IMR-90 (cell line): ENCODE results near the gene AKIRIN1. TPM values are rescaled to one million over a fixed set of nuclear protein-coding genes. Genes with fewer than 3 reads are reported as not detected.
A peak's percentile ranks its signal among the peaks of the same experiment; 100 is the strongest.

Experiments
- ATAC-seq: fragments of 200-7000 bp; cut with Tn5 transposase; 2 replicates; pipeline ENCODE4 v1.9.1; 2020; ENCODE audit warnings: low read depth, mild to moderate bottlenecking, moderate library complexity
- BruUV-seq: library from RNA; stranded (reverse); fragments of 400-500 nt; replicated peaks from 2 replicates; lab custom pipeline; 2021; lab: Mats Ljungman, UMichigan
- CTCF ChIA-PET: fragments of 300-600 bp; formaldehyde crosslinking; extraction: SDS; loops from one replicate; lab custom pipeline; 2021; ENCODE audit warnings: antibody characterized with exemption; lab: Yijun Ruan, JAX
- POLR2A ChIA-PET: fragments of 300-600 bp; sonication (Branson Sonifier 250); formaldehyde crosslinking; loops from one replicate; lab custom pipeline; 2022; ENCODE audit warnings: antibody characterized with exemption; ENCODE audit not compliant: unreplicated experiment; lab: Charles Lee
- DNase-seq: peaks from one replicate; pipeline ENCODE4 v3.0.0; 2013
- H2AFZ ChIP-seq: replicated peaks from 2 replicates; pipeline ENCODE3; 2013; ENCODE audit warnings: low read length, mild to moderate bottlenecking; ENCODE audit not compliant: poor library complexity
- H2AK5ac ChIP-seq: 2 replicates; pipeline ENCODE4 v1.6.1; 2013; ENCODE audit warnings: low read depth, low read length, inconsistent platforms
- H2AK9ac ChIP-seq: replicated peaks from 2 replicates; pipeline ENCODE3; 2013; ENCODE audit warnings: mild to moderate bottlenecking, low read depth, low read length, moderate library complexity; ENCODE audit not compliant: poor library complexity
- H2BK120ac ChIP-seq: 2 replicates; pipeline ENCODE4 v1.6.1; 2013; ENCODE audit warnings: low read depth, low read length, inconsistent platforms
- H2BK15ac ChIP-seq: 3 replicates; pipeline ENCODE4 v1.6.1; 2013; ENCODE audit warnings: low read depth, low read length, inconsistent platforms
- H2BK20ac ChIP-seq: 2 replicates; pipeline ENCODE4 v1.6.1; 2013; ENCODE audit warnings: low read depth, mild to moderate bottlenecking, inconsistent platforms, low read length, moderate library complexity
- H2BK5ac ChIP-seq: 2 replicates; pipeline ENCODE4 v1.6.1; 2013; ENCODE audit warnings: mild to moderate bottlenecking, low read depth, low read length, inconsistent platforms; ENCODE audit not compliant: poor library complexity, severe bottlenecking
- H3K14ac ChIP-seq: replicated peaks from 2 replicates; pipeline ENCODE4 v1.6.1; 2013; ENCODE audit warnings: low read depth, low read length, inconsistent platforms
- H3K18ac ChIP-seq: 2 replicates; pipeline ENCODE4 v1.6.1; 2013; ENCODE audit warnings: low read depth, low read length, control low read depth
- H3K23ac ChIP-seq: 2 replicates; pipeline ENCODE4 v1.6.1; 2013; ENCODE audit warnings: low read depth, low read length, inconsistent platforms
- H3K27ac ChIP-seq: 2 replicates; pipeline ENCODE4 v1.5.1; 2013; ENCODE audit warnings: mild to moderate bottlenecking, control low read depth, low read length; ENCODE audit not compliant: insufficient read depth
- H3K27me3 ChIP-seq: 2 replicates; pipeline ENCODE4 v1.6.1; 2013; ENCODE audit warnings: low read length; ENCODE audit not compliant: control insufficient read depth, insufficient read depth
- H3K36me3 ChIP-seq: 2 replicates; pipeline ENCODE4 v1.6.1; 2013; ENCODE audit warnings: low read length, mixed read lengths; ENCODE audit not compliant: control insufficient read depth, insufficient read depth
- H3K4ac ChIP-seq: 2 replicates; pipeline ENCODE4 v1.6.1; 2013; ENCODE audit warnings: low read depth, low read length, inconsistent platforms
- H3K4me1 ChIP-seq: 2 replicates; pipeline ENCODE4 v1.6.1; 2013; ENCODE audit warnings: low read length, mixed read lengths; ENCODE audit not compliant: control insufficient read depth, insufficient read depth
- H3K4me2 ChIP-seq: 2 replicates; pipeline ENCODE4 v1.6.1; 2013; ENCODE audit warnings: low read depth, mild to moderate bottlenecking, control low read depth, low read length, moderate library complexity
- H3K4me3 ChIP-seq: 2 replicates; pipeline ENCODE4 v1.5.1; 2013; ENCODE audit warnings: low read depth, mild to moderate bottlenecking, control low read depth, low read length, moderate library complexity; ENCODE audit not compliant: insufficient read depth
- H3K56ac ChIP-seq: 2 replicates; pipeline ENCODE4 v1.6.1; 2013; ENCODE audit warnings: low read length, inconsistent platforms; ENCODE audit not compliant: insufficient read depth; ENCODE audit errors: extremely low read depth
- H3K79me1 ChIP-seq, 2 experiments: 2 replicates each; pipeline ENCODE4 v1.6.1; 2013; ENCODE audit warnings: low read length in 2 of 2, inconsistent platforms in 1 of 2, low read depth in 1 of 2
- H3K9ac ChIP-seq: 2 replicates; pipeline ENCODE4 v1.6.1; 2013; ENCODE audit warnings: low read depth, low read length, control low read depth
- H3K9me1 ChIP-seq: 2 replicates; pipeline ENCODE4 v1.6.1; 2013; ENCODE audit warnings: low read length, inconsistent platforms; ENCODE audit not compliant: insufficient read depth
- H3K9me3 ChIP-seq: 2 replicates; pipeline ENCODE4 v1.6.1; 2013; ENCODE audit warnings: low read length; ENCODE audit not compliant: control insufficient read depth, insufficient read depth
- H4K20me1 ChIP-seq: 2 replicates; pipeline ENCODE4 v1.6.1; 2013; ENCODE audit warnings: low read length, inconsistent platforms; ENCODE audit not compliant: insufficient read depth
- H4K5ac ChIP-seq: 2 replicates; pipeline ENCODE4 v1.6.1; 2013; ENCODE audit warnings: mild to moderate bottlenecking, low read depth, low read length, control low read depth
- H4K8ac ChIP-seq, 2 experiments: 2 replicates each; pipeline ENCODE4 v1.6.1; 2013; ENCODE audit warnings: low read depth in 2 of 2, low read length in 2 of 2, control low read depth in 1 of 2, inconsistent platforms in 1 of 2
- H4K91ac ChIP-seq: 2 replicates; pipeline ENCODE4 v1.6.1; 2013; ENCODE audit warnings: low read depth, low read length, inconsistent platforms; ENCODE audit not compliant: insufficient read depth
- CEBPB ChIP-seq: IDR thresholded peaks from 2 replicates; pipeline ENCODE4 v1.6.1; 2012; ENCODE audit warnings: low read depth, low read length, improper control_type of control experiment
- CHD1 ChIP-seq: IDR thresholded peaks from 2 replicates; pipeline ENCODE4 v1.6.1; 2012; ENCODE audit warnings: low read depth, low read length, improper control_type of control experiment
- CTCF ChIP-seq: conservative IDR thresholded peaks from 2 replicates; pipeline ENCODE4 v1.5.1; 2012; ENCODE audit warnings: mild to moderate bottlenecking, low read depth, low read length, improper control_type of control experiment
- ELK1 ChIP-seq: fragments of 150-350 bp; IDR thresholded peaks from 2 replicates; pipeline ENCODE4 v1.6.1; 2016; ENCODE audit warnings: low read depth, mild to moderate bottlenecking, low read length, moderate library complexity, borderline replicate concordance
- MAFK ChIP-seq: IDR thresholded peaks from 2 replicates; pipeline ENCODE4 v1.6.1; 2012; ENCODE audit warnings: low read depth, low read length, improper control_type of control experiment
- MAZ ChIP-seq: IDR thresholded peaks from 2 replicates; pipeline ENCODE4 v1.6.1; 2012; ENCODE audit warnings: low read depth, mild to moderate bottlenecking, low read length, improper control_type of control experiment, moderate library complexity, borderline replicate concordance
- MXI1 ChIP-seq: IDR thresholded peaks from 2 replicates; pipeline ENCODE4 v1.6.1; 2012; ENCODE audit warnings: low read depth, mild to moderate bottlenecking, low read length, moderate library complexity, borderline replicate concordance
- NFE2L2 ChIP-seq: fragments of 150-350 bp; IDR thresholded peaks from 2 replicates; pipeline ENCODE4 v1.6.1; 2016; ENCODE audit warnings: low read depth, mild to moderate bottlenecking, low read length
- POLR2A ChIP-seq: IDR thresholded peaks from 2 replicates; pipeline ENCODE4 v1.6.1; 2012; ENCODE audit warnings: mild to moderate bottlenecking, low read depth, low read length
- RAD21 ChIP-seq: IDR thresholded peaks from 2 replicates; pipeline ENCODE4 v1.6.1; 2012; ENCODE audit warnings: low read length, improper control_type of control experiment
- RFX5 ChIP-seq: IDR thresholded peaks from 2 replicates; pipeline ENCODE4 v1.8.0; 2012; ENCODE audit warnings: low read depth, mild to moderate bottlenecking, low read length, moderate library complexity
- USF2 ChIP-seq: fragments of 150-350 bp; IDR thresholded peaks from 2 replicates; pipeline ENCODE4 v1.6.1; 2017; ENCODE audit warnings: mild to moderate bottlenecking, antibody characterized with exemption, low read length, low read depth
- WGBS, 2 experiments: methylation state at CpG; one replicate each; pipeline versions ENCODE4 v1.1.5 to v1.1.7; 2013; ENCODE audit warnings: missing lambda C conversion rate in 2 of 2; ENCODE audit not compliant: insufficient read length in 1 of 2; ENCODE audit errors: extremely low coverage in 2 of 2; 5-methylcytosine and 5-hydroxymethylcytosine counted together
- dilution Hi-C: fragments of 300-500 bp; cut with HindIII; formaldehyde crosslinking; loops from one replicate; pipeline ENCODE4 v1.14.3; 2018; ENCODE audit warnings: low sequenced_read_pairs; ENCODE audit not compliant: unreplicated experiment
- in situ Hi-C: fragments of 300-500 bp; cut with MboI; formaldehyde crosslinking; loops from 3 replicates; pipeline ENCODE4 v1.14.3; 2019; ENCODE audit warnings: low sequenced_read_pairs, inconsistent platforms, mixed read lengths
- intact Hi-C: fragments of 100-400 bp; cut with micrococcal nuclease; formaldehyde crosslinking; loops from 2 replicates; pipeline ENCODE4 v1.10.0; 2022
- polyA plus RNA-seq, 3 experiments: library from polyadenylated mRNA; depleted of rRNA; stranded (reverse); fragments of >200 nt; gene quantifications; 2 replicates each; pipeline ENCODE4 v1.2.3, GENCODE V29; 2012; ENCODE audit warnings: low replicate concordance in 1 of 3
- total RNA-seq: library from RNA; depleted of rRNA; stranded (reverse); fragments of >200 nt; gene quantifications from 2 replicates; pipeline ENCODE4 v1.2.3, GENCODE V29; 2012

AKIRIN1 gene
- total and polyA plus RNA-seq, 2 of the 4 experiments (the other 2 are of a cell fraction) = 42.5 to 44.2 TPM

GRCh38 chr1:39026051-39026865 lies 35.2 kb downstream of the AKIRIN1 start, which contains the start of gene NDUFS5:
Gene NDUFS5 (plus strand): TSS chr1:39026350. CDS start chr1:39028725, 2,375 bp downstream.
- Histone ChIP-seq H3K27ac (peak within 1 kb of the TSS; percentile 93), H3K4me2 (peak within 1 kb of the TSS; percentile 96), H3K4me3 (peak within 1 kb of the TSS; percentile 75), H3K36me3 (peaks cover 16% of the 10 kb centered on the region), H3K23ac (peak within 1 kb of the TSS; percentile 97), H3K9me3 (no peaks in the 10 kb centered on the region), H4K8ac (peak within 1 kb of the TSS; percentile 99 to 100), H3K27me3 (no peaks in the 10 kb centered on the region), H2AK9ac (peak within 1 kb of the TSS; percentile 96), H2BK120ac (peak within 1 kb of the TSS; percentile 55; the same call in 1 of the 2 replicates), H3K9me1 (peaks cover 6% of the 10 kb centered on the region), H3K9ac (peak within 1 kb of the TSS; percentile 98), H2BK20ac (no peak within 1 kb of the TSS), H2AFZ (peak within 1 kb of the TSS; percentile 93), H3K56ac (peak within 1 kb of the TSS; percentile 93), H4K5ac (peak within 1 kb of the TSS; percentile 99), H2AK5ac (peak within 1 kb of the TSS; percentile 97), H2BK15ac (peak within 1 kb of the TSS; percentile 18; the same call in 1 of the 3 replicates), H3K4ac (peak within 1 kb of the TSS; percentile 97), H3K18ac (peak within 1 kb of the TSS; percentile 82), H3K4me1 (peaks cover 3% of the 10 kb centered on the region), H3K14ac (peak within 1 kb of the TSS; percentile 98), H2BK5ac (peak within 1 kb of the TSS; percentile 70), H4K91ac (peak within 1 kb of the TSS; percentile 88), H4K20me1 (peaks cover 15% of the 10 kb centered on the region; the same call in 1 of the 2 replicates), H3K79me1 (peaks cover 14 to 43% of the 10 kb centered on the region in 2 experiments)
- ATAC-seq (peak; percentile 93), DNase-seq (peak; percentile 95)
- dilution Hi-C loops = no loop called here
- in situ Hi-C loops = no loop called here
- POLR2A ChIA-PET = interaction anchor here (0.5 to 1.0 kb wide), 2 partner anchors 36 to 42 kb away, joined by 3 to 4 read pairs; no protein-coding TSS in a partner anchor
- CTCF ChIA-PET = no interaction called here
- BruUV-seq = TSS peak; percentile 81
- intact Hi-C loops = loop anchor here (1.0 to 5.0 kb wide), 3 partner anchors 66 to 167 kb away; partner anchors contain the start of genes MYCBP and RRAGC
- 2% methylated on average over 18 of the region's 47 CpGs; no CpG with 5 or more reads in 1 of the 2 experiments for WGBS, 2 experiments
- TF ChIP-seq CHD1 (no peak), USF2 (peak; percentile 4; the same call in 1 of the 2 replicates), MAFK (0 out of 2 replicates have a peak, but pooled peaks have one; percentile 3), RAD21 (0 out of 2 replicates have a peak, but pooled peaks have one; percentile 16), ELK1 (peak; percentile 100), RFX5 (0 out of 2 replicates have a peak, but pooled peaks have one; percentile 25), MAZ (peak; percentile 66; the same call in 1 of the 2 replicates), MXI1 (peak; percentile 33; the same call in 1 of the 2 replicates), CTCF (no peak), NFE2L2 (no peak), CEBPB (peak; percentile 98), POLR2A (peak; percentile 98)
